Prostate gland (tissue), 2 donors: ENCODE data around the gene PITPNC1. TPM values are rescaled to one million over a fixed set of nuclear protein-coding genes. Genes with fewer than 3 reads are reported as not detected.

Experiments used
- DNase-seq: peaks from one replicate; pipeline ENCODE4 v3.0.0-alpha.2; 2019; ENCODE audit warnings: low spot score
- H3K27ac ChIP-seq, 2 donors: fragments of 200-600 bp; sonication (generic); 2 replicates each; pipeline ENCODE4 v1.5.1; 2017 to 2019
- H3K27me3 ChIP-seq: fragments of 200-600 bp; sonication (generic); replicated peaks from 2 replicates; pipeline ENCODE4 v1.5.1; 2019; ENCODE audit not compliant: insufficient read depth
- H3K36me3 ChIP-seq, 2 donors: fragments of 200-600 bp; sonication (generic); 1 replicate in 1 of 2; 2 replicates in 1 of 2; pipeline versions ENCODE4 v1.5.1 to v1.8.1; 2017 to 2019
- H3K4me1 ChIP-seq: fragments of 200-600 bp; sonication (generic); replicated peaks from 2 replicates; pipeline ENCODE4 v1.5.1; 2019
- H3K4me3 ChIP-seq, 2 donors: fragments of 200-600 bp; sonication (generic); 2 replicates each; pipeline ENCODE4 v1.5.1; 2017 to 2019
- H3K9me3 ChIP-seq: fragments of 200-600 bp; sonication (generic); 2 replicates; pipeline ENCODE4 v1.5.1; 2017
- CTCF ChIP-seq, 4 experiments: fragments of 200-600 bp in 2 of 4; fragments of 450-650 bp in 2 of 4; sonication (generic) in 2 of 4; IDR thresholded peaks; 1 replicate in 3 of 4; 2 replicates in 1 of 4; pipeline ENCODE4 v1.5.1; 2016 to 2019; ENCODE audit warnings: antibody characterized with exemption in 4 of 4, mild to moderate bottlenecking in 2 of 4, moderate library complexity in 2 of 4
- POLR2A ChIP-seq: fragments of 450-650 bp; IDR thresholded peaks from one replicate; pipeline ENCODE4 v1.6.1; 2016; ENCODE audit warnings: antibody characterized with exemption, mild to moderate bottlenecking
- POLR2AphosphoS5 ChIP-seq: sonication (generic); formaldehyde crosslinking; IDR thresholded peaks from one replicate; pipeline ENCODE4 v1.6.1; 2017; ENCODE audit warnings: antibody characterized with exemption
- WGBS: methylation state at CpG from one replicate; pipeline ENCODE4 v1.1.5; 2018; 5-methylcytosine and 5-hydroxymethylcytosine counted together
- intact Hi-C: fragments of 100-400 bp; cut with DNase I; formaldehyde crosslinking; loops from one replicate; pipeline ENCODE4 v1.14.2; 2022
- total RNA-seq, 2 donors: library from RNA; depleted of rRNA; stranded (reverse); fragments of >200 nt; gene quantifications; one replicate each; pipeline ENCODE4 v1.1.0, GENCODE V29; 2016

PITPNC1 gene
- total RNA-seq, 2 donors from 2014 or later, result 10.1 to 12.9 TPM

GRCh38 chr17:67657596-67657995, 280.5 kb downstream of the PITPNC1 start:
- Histone ChIP-seq H3K36me3 (no peaks in the 10 kb centered on the region), H3K9me3 (no peaks in the 10 kb centered on the region), H3K27me3 (no peaks in the 10 kb centered on the region), H3K4me1 (no peaks in the 10 kb centered on the region), H3K4me3 (no peak overlapping the region), H3K27ac (no peak overlapping the region)
- WGBS, result 95% methylated on average over 4 of the region's 4 CpGs
- intact Hi-C loops, result no loop called here
- DNase-seq, result no peak
- no peak for TF ChIP-seq POLR2AphosphoS5
- TF ChIP-seq CTCF (IDR thresholded peaks at IDR 0.05), result no peak
- no peak for TF ChIP-seq POLR2A

GRCh38 chr17:67658265-67658664, 281.2 kb downstream of the PITPNC1 start:
- Histone ChIP-seq H3K9me3 (no peaks in the 10 kb centered on the region), H3K27me3 (no peaks in the 10 kb centered on the region), H3K4me1 (no peaks in the 10 kb centered on the region), H3K36me3 (no peaks in the 10 kb centered on the region), H3K4me3 (no peak overlapping the region), H3K27ac (no peak overlapping the region)
- intact Hi-C loops, result no loop called here
- WGBS, result 95% methylated on average over 4 of the region's 4 CpGs
- TF ChIP-seq POLR2A (no peak), POLR2AphosphoS5 (no peak), CTCF (IDR thresholded peaks at IDR 0.05) (no peak)
- DNase-seq, result no peak

GRCh38 chr17:67659028-67659427, 281.9 kb downstream of the PITPNC1 start:
- 40% methylated on average over 1 of the region's 1 CpG for WGBS
- no peak for DNase-seq
- no peaks in the 10 kb centered on the region for H3K9me3 ChIP-seq
- H3K36me3 ChIP-seq, result no peaks in the 10 kb centered on the region
- no peak overlapping the region for H3K4me3 ChIP-seq
- no peaks in the 10 kb centered on the region for H3K4me1 ChIP-seq
- TF ChIP-seq POLR2AphosphoS5 (no peak), POLR2A (no peak), CTCF (IDR thresholded peaks at IDR 0.05) (no peak)
- no peaks in the 10 kb centered on the region for H3K27me3 ChIP-seq
- no peak overlapping the region for H3K27ac ChIP-seq
- intact Hi-C loops, result no loop called here

GRCh38 chr17:67662712-67663111, 285.6 kb downstream of the PITPNC1 start:
- no peak overlapping the region for H3K27ac ChIP-seq
- H3K9me3 ChIP-seq, result no peaks in the 10 kb centered on the region
- H3K4me3 ChIP-seq, result no peak overlapping the region
- no peaks in the 10 kb centered on the region for H3K36me3 ChIP-seq
- no peaks in the 10 kb centered on the region for H3K27me3 ChIP-seq
- intact Hi-C loops, result no loop called here
- H3K4me1 ChIP-seq, result no peaks in the 10 kb centered on the region
- DNase-seq, result no peak
- TF ChIP-seq CTCF (IDR thresholded peaks at IDR 0.05) (no peak), POLR2AphosphoS5 (no peak), POLR2A (no peak)

GRCh38 chr17:67663457-67663856, 286.4 kb downstream of the PITPNC1 start:
- no peaks in the 10 kb centered on the region for H3K36me3 ChIP-seq
- H3K4me3 ChIP-seq, result no peak overlapping the region
- no peaks in the 10 kb centered on the region for H3K4me1 ChIP-seq
- 91% methylated on average over 9 of the region's 9 CpGs for WGBS
- intact Hi-C loops, result no loop called here
- DNase-seq, result no peak
- no peak overlapping the region for H3K27ac ChIP-seq
- TF ChIP-seq CTCF (IDR thresholded peaks at IDR 0.05), result no peak
- no peaks in the 10 kb centered on the region for H3K27me3 ChIP-seq
- H3K9me3 ChIP-seq, result no peaks in the 10 kb centered on the region
